ENCODE data around the gene MRPL50. TPM values are rescaled to one million over a fixed set of nuclear protein-coding genes. Genes with fewer than 3 reads are reported as not detected.

The MRPL50 gene
- total RNA-seq = 6.7 TPM

GRCh38 chr9:101398068-101398929, at the start of gene MRPL50, which contains the start of gene ZNF189:
MRPL50 (minus strand) TSS chr9:101398618; CDS start chr9:101398592, 26 bp downstream.
ZNF189 (plus strand) TSS chr9:101398851; CDS start chr9:101399157, 306 bp downstream.
- DNase-seq (ENCODE audit: low read depth in 2 of 3, low spot score in 2 of 3) = peak; percentile 93 to 99 (median 99)

GRCh38 chr9:101446732-101447131, 48.3 kb upstream of the MRPL50 start:
- no peak for DNase-seq (ENCODE audit: low read depth in 2 of 3, low spot score in 2 of 3)

- no peak for DNase-seq (ENCODE audit: low read depth in 2 of 3, low spot score in 2 of 3)
Observed at GRCh38 chr9:101445353-101446029, 47.1 kb upstream of the MRPL50 start.

GRCh38 chr9:101443364-101443771, 45.0 kb upstream of the MRPL50 start:
- DNase-seq (ENCODE audit: low read depth in 2 of 3, low spot score in 2 of 3) = no peak

- DNase-seq (ENCODE audit: low read depth in 2 of 3, low spot score in 2 of 3) = no peak
Observed at GRCh38 chr9:101442736-101443135, 44.3 kb upstream of the MRPL50 start.

GRCh38 chr9:101442318-101442717, 43.9 kb upstream of the MRPL50 start:
- no peak for DNase-seq (ENCODE audit: low read depth in 2 of 3, low spot score in 2 of 3)

- DNase-seq (ENCODE audit: low read depth in 2 of 3, low spot score in 2 of 3) = no peak
Observed at GRCh38 chr9:101440714-101441230, 42.4 kb upstream of the MRPL50 start.

- no peak for DNase-seq (ENCODE audit: low read depth in 2 of 3, low spot score in 2 of 3)
Observed at GRCh38 chr9:101438523-101438922, 40.1 kb upstream of the MRPL50 start.

GRCh38 chr9:101437806-101438232, 39.4 kb upstream of the MRPL50 start:
- DNase-seq (ENCODE audit: low read depth in 2 of 3, low spot score in 2 of 3) = no peak

GRCh38 chr9:101435601-101436079, 37.2 kb upstream of the MRPL50 start, which contains the start of gene ALDOB:
ALDOB (minus strand) TSS chr9:101435774; CDS start chr9:101430887, 4,887 bp downstream.
- no peak for DNase-seq (ENCODE audit: low read depth in 2 of 3, low spot score in 2 of 3)

- no peak for DNase-seq (ENCODE audit: low read depth in 2 of 3, low spot score in 2 of 3)
Observed at GRCh38 chr9:101434998-101435397, 36.6 kb upstream of the MRPL50 start.

- DNase-seq (ENCODE audit: low read depth in 2 of 3, low spot score in 2 of 3) = no peak
Observed at GRCh38 chr9:101433229-101433628, 34.8 kb upstream of the MRPL50 start.

- DNase-seq (ENCODE audit: low read depth in 2 of 3, low spot score in 2 of 3) = no peak
Observed at GRCh38 chr9:101432740-101433139, 34.3 kb upstream of the MRPL50 start.

- DNase-seq (ENCODE audit: low read depth in 2 of 3, low spot score in 2 of 3) = no peak
Observed at GRCh38 chr9:101432171-101432570, 33.8 kb upstream of the MRPL50 start.

- DNase-seq (ENCODE audit: low read depth in 2 of 3, low spot score in 2 of 3) = no peak
Observed at GRCh38 chr9:101429736-101430135, 31.3 kb upstream of the MRPL50 start.

GRCh38 chr9:101428909-101429308, 30.5 kb upstream of the MRPL50 start:
- no peak for DNase-seq (ENCODE audit: low read depth in 2 of 3, low spot score in 2 of 3)

GRCh38 chr9:101427957-101428655, 29.7 kb upstream of the MRPL50 start:
- no peak for DNase-seq (ENCODE audit: low read depth in 2 of 3, low spot score in 2 of 3)

- DNase-seq (ENCODE audit: low read depth in 2 of 3, low spot score in 2 of 3) = no peak
Observed at GRCh38 chr9:101427358-101427757, 28.9 kb upstream of the MRPL50 start.

GRCh38 chr9:101421653-101422065, 23.2 kb upstream of the MRPL50 start:
- DNase-seq (ENCODE audit: low read depth in 2 of 3, low spot score in 2 of 3) = no peak

- DNase-seq (ENCODE audit: low read depth in 2 of 3, low spot score in 2 of 3) = no peak
Observed at GRCh38 chr9:101419863-101420262, 21.4 kb upstream of the MRPL50 start.
